Astrocyte (in vitro differentiated cells and primary cell): ENCODE results near the gene TRAM2.

Source experiments
- CTCF ChIP-seq: IDR thresholded peaks from 2 replicates; pipeline ENCODE4 v1.5.1; 2011; ENCODE audit warnings: low read depth, mild to moderate bottlenecking, inconsistent platforms, low read length, moderate library complexity; ENCODE audit not compliant: insufficient read depth
- EZH2 ChIP-seq: IDR thresholded peaks from 2 replicates; pipeline ENCODE4 v1.6.1; 2012; ENCODE audit warnings: mild to moderate bottlenecking, low read length, inconsistent platforms; ENCODE audit not compliant: insufficient read depth

DNA sequence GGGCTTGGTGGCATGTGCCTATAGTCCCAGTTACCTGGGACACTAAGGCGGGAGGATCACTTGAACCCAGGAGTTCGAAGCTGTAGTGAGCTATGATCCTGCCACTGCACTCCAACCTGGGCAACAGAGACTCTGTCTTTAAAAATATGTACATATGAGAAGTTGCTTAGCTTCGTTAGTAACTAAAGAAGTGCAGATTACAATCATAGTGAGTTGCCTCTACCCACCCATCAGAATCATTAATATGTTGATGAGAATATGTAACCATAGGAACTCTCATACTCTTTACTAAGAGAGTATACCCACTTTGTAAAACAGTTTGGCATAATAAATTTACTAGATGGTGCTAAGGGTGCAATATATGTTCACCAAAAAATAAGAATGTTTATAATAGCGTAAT lies 102.7 kb downstream of the TRAM2 start:
- TF ChIP-seq CTCF (no peak), EZH2 (no peak)
